ENCODE data around the gene ZNF410. TPM values are rescaled to one million over a fixed set of nuclear protein-coding genes. Genes with fewer than 3 reads are reported as not detected.

ZNF410 gene
- total and polyA plus RNA-seq, 2 of the 13 experiments (the other 11 are each of a cell fraction or from before 2014, with no cell fraction given) = 19.2 to 44.3 TPM

DNA sequence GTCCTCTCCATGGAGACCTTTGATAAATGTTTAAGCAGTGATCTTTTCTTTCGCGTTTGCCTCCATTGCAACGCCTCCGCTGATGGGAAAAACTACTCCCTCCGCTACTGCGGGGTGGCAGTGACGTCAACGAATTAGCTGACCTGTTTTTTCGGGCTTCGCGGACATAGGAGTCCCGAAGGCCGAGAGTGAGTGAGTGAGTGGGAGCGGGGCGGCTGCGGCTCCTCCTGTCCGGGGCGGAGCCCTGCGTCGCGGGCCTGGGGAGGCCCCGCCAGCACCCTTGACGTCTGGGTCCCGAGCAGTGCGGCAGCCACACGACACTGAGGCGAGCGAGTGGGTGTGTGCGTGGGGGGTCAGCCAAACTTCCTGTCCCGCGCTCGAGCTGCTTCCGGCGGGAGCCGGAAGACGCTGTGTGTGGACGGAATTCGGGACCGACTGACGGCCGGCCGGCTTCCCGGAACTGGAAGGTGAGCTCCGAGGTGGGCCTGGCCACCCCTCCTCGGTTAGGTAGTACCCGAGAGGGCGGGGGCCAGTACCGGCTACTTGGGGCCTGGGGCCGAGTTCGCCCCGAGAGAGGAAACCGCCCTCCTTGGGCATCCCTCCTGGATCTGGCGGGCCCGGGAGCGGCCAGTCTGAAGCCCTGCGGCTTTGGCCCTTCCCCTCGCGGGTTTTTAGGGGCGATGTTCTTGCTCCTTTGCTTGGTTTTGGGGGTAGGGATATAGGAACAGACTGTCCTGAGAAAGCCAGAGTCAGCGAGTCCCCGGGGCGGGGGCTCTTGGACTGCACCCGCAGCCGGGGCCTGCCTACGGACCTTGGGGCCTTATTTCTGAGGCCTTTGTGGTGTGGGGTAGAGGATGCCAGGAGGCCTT is at the start of gene ZNF410 (continued):
- TF ChIP-seq SRF (IDR thresholded peaks at IDR 0.05; ENCODE audit: low read depth, low read length) = no peak
- TF ChIP-seq ZNF234 (CRISPR knock-in tag; conservative IDR thresholded peaks at IDR 0.05) = peak; percentile 81
- no peak for TF ChIP-seq ZNF121 (CRISPR knock-in tag; IDR thresholded peaks at IDR 0.05)
- TF ChIP-seq ZFP1 (CRISPR knock-in tag; IDR thresholded peaks at IDR 0.05) = 0 out of 2 replicates have a peak, but pooled peaks have one; percentile 19
- peak; percentile 97 for TF ChIP-seq ZFY (CRISPR knock-in tag; IDR thresholded peaks at IDR 0.05)
- TF ChIP-seq, protein P1, sequence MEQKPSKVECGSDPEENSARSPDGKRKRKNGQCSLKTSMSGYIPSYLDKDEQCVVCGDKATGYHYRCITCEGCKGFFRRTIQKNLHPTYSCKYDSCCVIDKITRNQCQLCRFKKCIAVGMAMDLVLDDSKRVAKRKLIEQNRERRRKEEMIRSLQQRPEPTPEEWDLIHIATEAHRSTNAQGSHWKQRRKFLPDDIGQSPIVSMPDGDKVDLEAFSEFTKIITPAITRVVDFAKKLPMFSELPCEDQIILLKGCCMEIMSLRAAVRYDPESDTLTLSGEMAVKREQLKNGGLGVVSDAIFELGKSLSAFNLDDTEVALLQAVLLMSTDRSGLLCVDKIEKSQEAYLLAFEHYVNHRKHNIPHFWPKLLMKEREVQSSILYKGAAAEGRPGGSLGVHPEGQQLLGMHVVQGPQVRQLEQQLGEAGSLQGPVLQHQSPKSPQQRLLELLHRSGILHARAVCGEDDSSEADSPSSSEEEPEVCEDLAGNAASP (CRISPR knock-in tag; IDR thresholded peaks at IDR 0.05; ENCODE audit: borderline replicate concordance) = no peak; the same call in 1 of the 2 replicates
- TF ChIP-seq, protein P2, sequence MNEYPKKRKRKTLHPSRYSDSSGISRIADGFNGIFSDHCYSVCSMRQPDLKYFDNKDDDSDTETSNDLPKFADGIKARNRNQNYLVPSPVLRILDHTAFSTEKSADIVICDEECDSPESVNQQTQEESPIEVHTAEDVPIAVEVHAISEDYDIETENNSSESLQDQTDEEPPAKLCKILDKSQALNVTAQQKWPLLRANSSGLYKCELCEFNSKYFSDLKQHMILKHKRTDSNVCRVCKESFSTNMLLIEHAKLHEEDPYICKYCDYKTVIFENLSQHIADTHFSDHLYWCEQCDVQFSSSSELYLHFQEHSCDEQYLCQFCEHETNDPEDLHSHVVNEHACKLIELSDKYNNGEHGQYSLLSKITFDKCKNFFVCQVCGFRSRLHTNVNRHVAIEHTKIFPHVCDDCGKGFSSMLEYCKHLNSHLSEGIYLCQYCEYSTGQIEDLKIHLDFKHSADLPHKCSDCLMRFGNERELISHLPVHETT (CRISPR knock-in tag; conservative IDR thresholded peaks at IDR 0.05) = peak; percentile 93
- TF ChIP-seq ZMYM4 (CRISPR knock-in tag; IDR thresholded peaks at IDR 0.05) = peak; percentile 75; the same call in 1 of the 2 replicates
- no peak for TF ChIP-seq RAD51 (IDR thresholded peaks at IDR 0.05; ENCODE audit: borderline replicate concordance)
- no peak; the same call in 1 of the 2 replicates for TF ChIP-seq RELA (CRISPR knock-in tag; IDR thresholded peaks at IDR 0.05)
- TF ChIP-seq HOXA7 (CRISPR knock-in tag; IDR thresholded peaks at IDR 0.05) = no peak
- no peak; the same call in 1 of the 2 replicates for TF ChIP-seq TGIF2 (CRISPR knock-in tag; IDR thresholded peaks at IDR 0.05)
- TF ChIP-seq, protein P3, sequence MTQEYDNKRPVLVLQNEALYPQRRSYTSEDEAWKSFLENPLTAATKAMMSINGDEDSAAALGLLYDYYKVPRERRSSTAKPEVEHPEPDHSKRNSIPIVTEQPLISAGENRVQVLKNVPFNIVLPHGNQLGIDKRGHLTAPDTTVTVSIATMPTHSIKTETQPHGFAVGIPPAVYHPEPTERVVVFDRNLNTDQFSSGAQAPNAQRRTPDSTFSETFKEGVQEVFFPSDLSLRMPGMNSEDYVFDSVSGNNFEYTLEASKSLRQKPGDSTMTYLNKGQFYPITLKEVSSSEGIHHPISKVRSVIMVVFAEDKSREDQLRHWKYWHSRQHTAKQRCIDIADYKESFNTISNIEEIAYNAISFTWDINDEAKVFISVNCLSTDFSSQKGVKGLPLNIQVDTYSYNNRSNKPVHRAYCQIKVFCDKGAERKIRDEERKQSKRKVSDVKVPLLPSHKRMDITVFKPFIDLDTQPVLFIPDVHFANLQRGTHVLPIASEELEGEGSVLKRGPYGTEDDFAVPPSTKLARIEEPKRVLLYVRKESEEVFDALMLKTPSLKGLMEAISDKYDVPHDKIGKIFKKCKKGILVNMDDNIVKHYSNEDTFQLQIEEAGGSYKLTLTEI (CRISPR knock-in tag; conservative IDR thresholded peaks at IDR 0.05) = no peak
- peak; percentile 91; the same call in 1 of the 2 replicates for TF ChIP-seq ZNF607 (CRISPR knock-in tag; IDR thresholded peaks at IDR 0.05; ENCODE audit: borderline replicate concordance)
- TF ChIP-seq, protein P4, sequence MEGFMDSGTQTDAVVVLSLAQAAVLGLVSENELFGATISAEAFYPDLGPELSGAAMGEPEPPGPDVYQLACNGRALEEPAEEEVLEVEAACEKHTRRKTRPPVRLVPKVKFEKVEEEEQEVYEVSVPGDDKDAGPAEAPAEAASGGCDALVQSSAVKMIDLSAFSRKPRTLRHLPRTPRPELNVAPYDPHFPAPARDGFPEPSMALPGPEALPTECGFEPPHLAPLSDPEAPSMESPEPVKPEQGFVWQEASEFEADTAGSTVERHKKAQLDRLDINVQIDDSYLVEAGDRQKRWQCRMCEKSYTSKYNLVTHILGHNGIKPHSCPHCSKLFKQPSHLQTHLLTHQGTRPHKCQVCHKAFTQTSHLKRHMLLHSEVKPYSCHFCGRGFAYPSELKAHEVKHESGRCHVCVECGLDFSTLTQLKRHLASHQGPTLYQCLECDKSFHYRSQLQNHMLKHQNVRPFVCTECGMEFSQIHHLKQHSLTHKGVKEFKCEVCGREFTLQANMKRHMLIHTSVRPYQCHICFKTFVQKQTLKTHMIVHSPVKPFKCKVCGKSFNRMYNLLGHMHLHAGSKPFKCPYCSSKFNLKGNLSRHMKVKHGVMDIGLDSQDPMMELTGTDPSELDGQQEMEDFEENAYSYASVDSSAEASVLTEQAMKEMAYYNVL (CRISPR knock-in tag; IDR thresholded peaks at IDR 0.05; ENCODE audit: borderline replicate concordance) = 0 out of 2 replicates have a peak, but pooled peaks have one; percentile 29
- no peak; the same call in 1 of the 2 replicates for TF ChIP-seq GPN1 (CRISPR knock-in tag; IDR thresholded peaks at IDR 0.05; ENCODE audit: borderline replicate concordance)
- TF ChIP-seq HMGA1 (CRISPR knock-in tag; conservative IDR thresholded peaks at IDR 0.05) = no peak
- no peak for TF ChIP-seq TBP (CRISPR knock-in tag; IDR thresholded peaks at IDR 0.05)
- TF ChIP-seq MBNL3 (CRISPR knock-in tag; conservative IDR thresholded peaks at IDR 0.05) = no peak
- TF ChIP-seq, protein P5, sequence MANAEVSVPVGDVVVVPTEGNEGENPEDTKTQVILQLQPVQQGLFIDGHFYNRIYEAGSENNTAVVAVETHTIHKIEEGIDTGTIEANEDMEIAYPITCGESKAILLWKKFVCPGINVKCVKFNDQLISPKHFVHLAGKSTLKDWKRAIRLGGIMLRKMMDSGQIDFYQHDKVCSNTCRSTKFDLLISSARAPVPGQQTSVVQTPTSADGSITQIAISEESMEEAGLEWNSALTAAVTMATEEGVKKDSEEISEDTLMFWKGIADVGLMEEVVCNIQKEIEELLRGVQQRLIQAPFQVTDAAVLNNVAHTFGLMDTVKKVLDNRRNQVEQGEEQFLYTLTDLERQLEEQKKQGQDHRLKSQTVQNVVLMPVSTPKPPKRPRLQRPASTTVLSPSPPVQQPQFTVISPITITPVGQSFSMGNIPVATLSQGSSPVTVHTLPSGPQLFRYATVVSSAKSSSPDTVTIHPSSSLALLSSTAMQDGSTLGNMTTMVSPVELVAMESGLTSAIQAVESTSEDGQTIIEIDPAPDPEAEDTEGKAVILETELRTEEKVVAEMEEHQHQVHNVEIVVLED (CRISPR knock-in tag; IDR thresholded peaks at IDR 0.05; ENCODE audit: borderline replicate concordance) = peak; percentile 88
- peak; percentile 49 for TF ChIP-seq HCFC1 (IDR thresholded peaks at IDR 0.05; ENCODE audit: low read depth, low read length)
- no peak; the same call in 1 of the 2 replicates for TF ChIP-seq ZNF367 (CRISPR knock-in tag; IDR thresholded peaks at IDR 0.05; ENCODE audit: borderline replicate concordance)

Data from HepG2 (cell line).